Activated CD4-positive, alpha-beta memory T cell treated with anti-CD3 and anti-CD28 coated beads for 36 hours (primary cell): ENCODE results near the gene HOXB9. TPM values are rescaled to one million over a fixed set of nuclear protein-coding genes. Genes with fewer than 3 reads are reported as not detected.
A peak's percentile ranks its signal among the peaks of the same experiment; 100 is the strongest.

Source experiments
- CTCF ChIA-PET: fragments of 350-600 bp; sonication (Branson Sonifier 250); formaldehyde crosslinking; loops from one replicate; lab custom pipeline; 2021; ENCODE audit warnings: antibody characterized with exemption, inconsistent platforms; lab: Charles Lee
- POLR2A ChIA-PET: fragments of 350-600 bp; sonication (Branson Sonifier 250); formaldehyde crosslinking; loops from one replicate; lab custom pipeline; 2021; ENCODE audit warnings: antibody characterized with exemption; lab: Charles Lee
- DNase-seq: peaks from one replicate; pipeline ENCODE4 v3.0.0-alpha.2; 2020
- H3K27ac Mint-ChIP-seq: one replicate; pipeline ENCODE4 v1.8.0; 2021; ENCODE audit warnings: mixed read lengths
- H3K27me3 Mint-ChIP-seq: one replicate; pipeline ENCODE4 v1.8.0; 2021; ENCODE audit warnings: mixed read lengths
- H3K36me3 Mint-ChIP-seq: one replicate; pipeline ENCODE4 v1.8.0; 2021; ENCODE audit warnings: mixed read lengths
- H3K4me1 Mint-ChIP-seq: one replicate; pipeline ENCODE4 v1.8.0; 2021; ENCODE audit warnings: low read depth, mixed read lengths
- H3K4me3 Mint-ChIP-seq: one replicate; pipeline ENCODE4 v1.8.0; 2021; ENCODE audit warnings: mild to moderate bottlenecking, mixed read lengths
- H3K9me3 Mint-ChIP-seq: one replicate; pipeline ENCODE4 v1.8.0; 2021; ENCODE audit warnings: mixed read lengths
- intact Hi-C: fragments of 100-400 bp; cut with micrococcal nuclease; formaldehyde crosslinking; loops from one replicate; pipeline ENCODE4 v1.15.1; 2023
- total RNA-seq, 2 experiments: library from RNA; stranded (reverse); gene quantifications; one replicate each; pipeline ENCODE4 v1.2.3, GENCODE V29; 2021

The HOXB9 gene
- total RNA-seq, 2 experiments from 2014 or later, result 1.4 to 1.5 TPM

DNA sequence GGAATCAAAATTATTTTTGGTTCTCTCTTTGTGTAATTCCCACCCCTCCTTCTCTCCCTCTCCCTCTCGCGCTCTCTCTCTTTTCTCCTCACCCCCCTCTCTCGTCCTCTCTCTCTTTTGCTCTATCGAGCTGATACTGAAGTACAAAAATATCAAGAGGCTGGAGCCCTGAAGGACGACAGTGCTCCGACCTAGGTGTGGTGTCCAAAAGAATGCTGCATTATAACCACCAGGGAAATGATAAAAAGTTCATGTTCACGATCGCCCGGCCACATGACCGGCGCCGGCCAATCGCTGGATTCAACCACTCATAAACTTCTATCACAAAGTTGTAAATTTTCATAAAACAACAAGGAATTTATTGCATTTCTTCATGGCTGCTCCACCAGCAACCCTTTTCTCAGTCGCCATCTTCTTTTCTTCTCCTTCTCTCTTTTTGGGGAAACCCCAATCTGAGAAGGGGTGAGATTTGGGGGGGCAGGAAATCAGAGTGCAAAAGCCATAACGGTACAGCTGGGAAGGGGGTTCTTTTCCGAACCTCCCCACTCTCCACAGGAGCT is 21.3 kb downstream of the HOXB9 start, which contains the start of gene HOXB6:
Gene HOXB6 (minus strand): TSS at position 217 of the 560 bp plus-strand sequence. CDS start 6,836 bp downstream, outside the sequence.
- no peaks in the 10 kb centered on the region for H3K36me3 Mint-ChIP-seq
- CTCF ChIA-PET, result interaction anchor here (0.9 kb wide), 1 partner anchor 36 kb away, joined by 3 read pairs; no protein-coding TSS in a partner anchor
- no peaks in the 10 kb centered on the region for H3K9me3 Mint-ChIP-seq
- peaks cover 6% of the 10 kb centered on the region for H3K4me1 Mint-ChIP-seq
- intact Hi-C loops, result no loop called here
- peaks cover 75% of the 10 kb centered on the region for H3K27me3 Mint-ChIP-seq
- no peak within 1 kb of the TSS for H3K27ac Mint-ChIP-seq
- peak within 1 kb of the TSS; percentile 30 for H3K4me3 Mint-ChIP-seq
- no peak for DNase-seq
- POLR2A ChIA-PET, result no interaction called here

DNA sequence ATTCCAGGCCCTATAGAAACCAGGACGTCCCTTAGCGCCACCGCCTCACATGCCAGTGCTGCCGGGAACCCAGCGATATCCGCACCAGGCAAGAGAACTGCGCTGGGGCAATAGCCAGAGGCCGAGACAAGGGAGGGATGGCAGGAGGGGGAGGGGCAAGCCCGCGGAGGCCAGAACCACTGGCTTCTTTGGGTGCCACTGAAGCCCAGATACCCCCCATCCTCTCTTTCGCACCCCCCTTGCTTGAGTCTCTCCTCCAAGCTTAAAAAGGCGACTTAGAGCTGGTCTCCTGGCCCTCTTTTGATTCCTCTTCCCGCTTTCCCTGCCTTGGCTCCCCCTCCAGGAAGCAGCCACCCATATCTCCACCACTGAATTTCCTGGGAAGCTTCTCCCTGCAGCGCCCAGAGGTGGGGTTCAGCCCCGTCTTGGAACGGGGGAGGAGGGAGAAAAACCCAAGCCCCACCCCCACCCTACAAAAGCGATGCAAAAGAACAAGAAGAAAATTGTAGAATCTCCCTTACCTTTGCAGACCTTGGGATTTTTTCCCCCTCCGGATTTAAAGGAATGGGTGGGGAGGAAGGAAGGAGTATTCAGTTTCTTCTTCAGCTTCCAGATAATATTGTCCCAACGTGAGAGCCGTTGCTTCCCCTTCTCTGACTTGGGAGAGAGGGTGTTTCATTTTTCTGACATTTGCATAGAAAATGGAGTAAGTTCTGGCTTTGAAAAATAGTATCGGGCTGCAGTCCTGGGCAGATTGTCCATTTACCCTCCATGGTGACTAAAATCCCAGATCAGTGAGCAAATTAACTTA is 22.0 kb downstream of the HOXB9 start:
- peaks cover 77% of the 10 kb centered on the region for H3K27me3 Mint-ChIP-seq
- no peaks in the 10 kb centered on the region for H3K36me3 Mint-ChIP-seq
- ChIA-PET POLR2A (no interaction called here), CTCF (interaction anchor here (0.9 kb wide), 1 partner anchor 36 kb away, joined by 3 read pairs; no protein-coding TSS in a partner anchor)
- H3K4me1 Mint-ChIP-seq, result peaks cover 6% of the 10 kb centered on the region
- H3K9me3 Mint-ChIP-seq, result no peaks in the 10 kb centered on the region
- DNase-seq, result no peak
- no peak overlapping the region for H3K4me3 Mint-ChIP-seq
- no peak overlapping the region for H3K27ac Mint-ChIP-seq
- intact Hi-C loops, result no loop called here

DNA sequence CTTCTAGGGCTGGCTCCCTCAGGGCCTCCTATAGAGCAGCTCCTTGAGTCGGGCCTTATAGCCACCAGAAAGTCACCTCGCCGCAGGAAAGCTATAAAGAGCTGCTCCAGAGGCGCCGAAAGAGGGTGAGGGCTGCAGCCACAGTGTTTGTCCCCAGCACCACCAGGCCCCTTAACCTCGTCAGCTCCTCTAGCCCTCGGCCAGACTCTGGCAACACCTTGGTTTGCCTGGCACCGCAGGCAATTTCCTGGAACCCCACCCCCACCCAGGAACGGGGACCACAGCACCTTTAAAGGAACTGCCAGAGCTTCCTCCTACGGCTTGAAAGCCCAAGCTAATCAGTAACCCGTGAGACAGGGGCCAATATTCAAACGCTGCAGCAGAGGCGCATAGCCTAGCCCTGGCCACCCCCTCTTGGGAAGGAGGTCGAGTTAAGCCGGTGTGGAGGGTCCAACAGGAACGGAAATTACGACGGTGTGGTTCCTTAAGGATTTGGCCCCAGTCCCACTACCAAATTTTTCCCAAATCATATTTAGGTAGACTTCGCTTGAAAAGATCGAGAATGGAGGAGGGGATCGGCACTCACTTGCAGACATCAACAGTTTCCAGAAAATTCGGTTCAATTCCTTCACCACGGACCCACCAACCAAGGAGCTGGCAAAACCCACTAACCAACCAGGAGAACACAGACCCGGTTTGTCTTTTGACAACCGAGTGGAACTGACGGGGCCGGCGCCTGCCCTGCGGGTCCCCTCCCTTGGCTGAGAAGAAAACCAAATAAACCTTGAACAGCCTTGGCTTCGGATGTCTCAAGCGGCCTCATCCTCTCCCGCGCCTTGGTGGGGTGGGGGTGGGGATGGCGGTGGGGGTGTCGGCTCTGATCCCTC is 24.4 kb downstream of the HOXB9 start:
- Mint-ChIP-seq H3K9me3 (no peaks in the 10 kb centered on the region), H3K4me3 (peak overlapping the region; percentile 3), H3K4me1 (peaks cover 24% of the 10 kb centered on the region), H3K27ac (no peak overlapping the region), H3K36me3 (no peaks in the 10 kb centered on the region), H3K27me3 (peaks cover 85% of the 10 kb centered on the region)
- DNase-seq, result no peak
- ChIA-PET CTCF (interaction anchor here (0.6 to 2.3 kb wide), 8 partner anchors 14 to 396 kb away, joined by 3 to 11 read pairs (median 4); no protein-coding TSS in a partner anchor), POLR2A (no interaction called here)
- intact Hi-C loops, result no loop called here

DNA sequence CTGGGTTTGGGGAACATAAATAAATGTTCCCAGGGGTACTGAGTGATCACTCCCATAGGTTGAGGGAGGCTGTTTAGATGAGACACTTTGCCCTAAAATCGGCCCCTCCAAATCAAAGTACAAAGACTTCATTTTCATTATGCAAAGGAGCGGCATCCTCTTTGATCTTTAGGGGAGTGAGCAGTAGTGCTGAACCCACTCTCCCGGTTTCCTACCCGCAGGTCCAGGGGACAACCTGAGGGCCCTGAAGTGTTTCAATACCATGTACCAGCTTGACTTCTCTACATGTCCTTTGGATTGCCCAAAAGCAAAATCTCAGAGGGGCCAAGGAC is 25.0 kb downstream of the HOXB9 start:
- ChIA-PET CTCF (interaction anchor here (0.6 to 2.3 kb wide), 8 partner anchors 13 to 395 kb away, joined by 3 to 11 read pairs (median 4); no protein-coding TSS in a partner anchor), POLR2A (no interaction called here)
- intact Hi-C loops, result no loop called here
- no peak overlapping the region for H3K27ac Mint-ChIP-seq
- no peaks in the 10 kb centered on the region for H3K9me3 Mint-ChIP-seq
- H3K36me3 Mint-ChIP-seq, result no peaks in the 10 kb centered on the region
- no peak overlapping the region for H3K4me3 Mint-ChIP-seq
- DNase-seq, result no peak
- peaks cover 30% of the 10 kb centered on the region for H3K4me1 Mint-ChIP-seq
- peaks cover 86% of the 10 kb centered on the region for H3K27me3 Mint-ChIP-seq

- no peak for DNase-seq
- ChIA-PET POLR2A (no interaction called here), CTCF (interaction anchor here (0.6 to 2.3 kb wide), 8 partner anchors 12 to 340 kb away, joined by 3 to 11 read pairs (median 4); no protein-coding TSS in a partner anchor)
- H3K9me3 Mint-ChIP-seq, result no peaks in the 10 kb centered on the region
- intact Hi-C loops, result no loop called here
- no peak overlapping the region for H3K27ac Mint-ChIP-seq
- H3K36me3 Mint-ChIP-seq, result no peaks in the 10 kb centered on the region
- peaks cover 85% of the 10 kb centered on the region for H3K27me3 Mint-ChIP-seq
- peaks cover 30% of the 10 kb centered on the region for H3K4me1 Mint-ChIP-seq
- no peak overlapping the region for H3K4me3 Mint-ChIP-seq
These were observed 25.7 kb downstream of the HOXB9 start for GRCh38 chr17:48600244-48601098.

DNA sequence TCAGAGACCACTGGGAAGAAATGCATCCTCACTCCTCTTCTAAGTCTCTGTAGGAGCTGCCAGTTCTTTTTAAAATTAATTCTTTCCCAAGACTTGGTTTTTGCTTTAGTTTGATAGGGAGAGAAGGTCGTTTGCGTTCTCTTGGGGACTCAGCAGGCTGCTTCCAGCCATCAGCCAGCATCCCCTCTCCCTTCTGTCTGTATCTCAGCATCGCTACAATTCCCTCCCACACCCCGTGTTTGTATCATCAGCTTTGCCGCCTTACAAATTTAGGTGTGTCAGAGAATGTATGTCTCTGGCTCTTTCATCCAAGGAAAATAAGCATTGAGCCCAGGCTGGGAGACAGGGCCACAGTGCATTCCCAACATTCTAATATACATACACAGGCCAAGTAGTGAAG is 26.8 kb downstream of the HOXB9 start:
- Mint-ChIP-seq H3K27ac (no peak overlapping the region), H3K9me3 (no peaks in the 10 kb centered on the region), H3K4me3 (no peak overlapping the region), H3K36me3 (no peaks in the 10 kb centered on the region), H3K27me3 (peaks cover 82% of the 10 kb centered on the region), H3K4me1 (peaks cover 27% of the 10 kb centered on the region)
- DNase-seq, result no peak
- ChIA-PET POLR2A (no interaction called here), CTCF (interaction anchor here (1.1 to 1.5 kb wide), 2 partner anchors 11 to 13 kb away, joined by 3 to 4 read pairs; no protein-coding TSS in a partner anchor)
- intact Hi-C loops, result no loop called here

- DNase-seq, result no peak
- Mint-ChIP-seq H3K4me1 (peaks cover 26% of the 10 kb centered on the region), H3K27ac (no peak overlapping the region), H3K4me3 (no peak overlapping the region), H3K36me3 (no peaks in the 10 kb centered on the region), H3K9me3 (no peaks in the 10 kb centered on the region), H3K27me3 (peaks cover 80% of the 10 kb centered on the region)
- ChIA-PET POLR2A (no interaction called here), CTCF (interaction anchor here (1.5 kb wide), 1 partner anchor 14 kb away, joined by 4 read pairs; no protein-coding TSS in a partner anchor)
- intact Hi-C loops, result no loop called here
These were observed 27.4 kb downstream of the HOXB9 start for GRCh38 chr17:48598736-48599135.

GRCh38 chr17:48597778-48598631 is 28.2 kb downstream of the HOXB9 start:
- peak; percentile 40 for DNase-seq
- H3K36me3 Mint-ChIP-seq, result no peaks in the 10 kb centered on the region
- peaks cover 79% of the 10 kb centered on the region for H3K27me3 Mint-ChIP-seq
- peak overlapping the region; percentile 72 for H3K4me3 Mint-ChIP-seq
- no peaks in the 10 kb centered on the region for H3K9me3 Mint-ChIP-seq
- ChIA-PET CTCF (interaction anchor here (1.5 kb wide), 1 partner anchor 15 kb away, joined by 4 read pairs; no protein-coding TSS in a partner anchor), POLR2A (no interaction called here)
- intact Hi-C loops, result loop anchor here (2.0 kb wide), 1 partner anchor 15 kb away; no protein-coding TSS in a partner anchor
- peaks cover 27% of the 10 kb centered on the region for H3K4me1 Mint-ChIP-seq
- H3K27ac Mint-ChIP-seq, result no peak overlapping the region

- Mint-ChIP-seq H3K4me1 (peaks cover 30% of the 10 kb centered on the region), H3K4me3 (peak overlapping the region; percentile 72), H3K9me3 (no peaks in the 10 kb centered on the region), H3K36me3 (no peaks in the 10 kb centered on the region), H3K27ac (no peak overlapping the region), H3K27me3 (peaks cover 78% of the 10 kb centered on the region)
- ChIA-PET POLR2A (no interaction called here), CTCF (interaction anchor here (6.0 kb wide), 1 partner anchor 264 kb away, joined by 94 read pairs; no protein-coding TSS in a partner anchor)
- intact Hi-C loops, result loop anchor here (2.0 kb wide), 1 partner anchor 15 kb away; no protein-coding TSS in a partner anchor
- DNase-seq, result no peak
These were observed 28.7 kb downstream of the HOXB9 start for GRCh38 chr17:48597528-48597777.

DNA sequence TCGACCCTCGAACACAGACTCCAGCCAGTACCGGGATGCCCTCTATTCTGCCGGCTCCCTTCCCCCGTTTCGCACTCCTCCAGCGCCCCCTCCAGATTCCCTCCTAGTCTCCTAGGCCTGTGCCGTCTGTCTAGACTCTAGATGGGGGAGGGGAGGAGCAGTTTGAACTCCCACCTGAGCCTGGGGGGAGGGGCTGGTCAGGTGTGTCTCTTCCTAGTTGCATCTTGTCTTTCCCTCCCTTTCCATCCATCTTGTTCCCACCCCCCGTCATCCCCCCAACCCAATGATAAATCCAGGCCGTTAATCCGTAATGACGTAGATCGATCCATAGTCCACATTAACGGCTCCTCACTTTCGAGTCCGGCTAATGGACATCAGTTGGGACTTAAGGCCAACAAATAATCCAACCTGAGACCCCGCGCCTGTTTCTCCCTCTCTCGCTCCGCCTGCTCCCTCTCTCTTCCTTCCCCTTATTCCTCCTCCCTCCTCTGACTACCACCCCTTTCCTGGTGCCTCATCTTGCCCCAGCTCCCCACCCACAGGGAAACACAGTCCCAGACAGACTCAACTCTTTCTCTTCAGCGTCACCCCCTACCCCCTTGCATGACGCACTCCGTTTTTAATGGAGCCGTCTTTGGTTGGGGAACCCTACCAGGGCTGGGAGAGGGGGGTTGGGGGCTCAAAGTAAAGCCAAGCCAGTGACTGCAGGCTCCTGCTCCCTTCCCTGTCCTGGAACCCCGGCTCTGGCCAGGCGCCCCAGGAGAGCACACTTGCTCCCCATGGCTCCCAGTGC is 29.2 kb downstream of the HOXB9 start:
- Mint-ChIP-seq H3K9me3 (no peaks in the 10 kb centered on the region), H3K36me3 (no peaks in the 10 kb centered on the region), H3K27me3 (peaks cover 78% of the 10 kb centered on the region), H3K27ac (no peak overlapping the region), H3K4me3 (peak overlapping the region; percentile 72), H3K4me1 (peaks cover 29% of the 10 kb centered on the region)
- DNase-seq, result no peak
- CTCF ChIA-PET, result interaction anchor here (1.0 to 6.0 kb wide), 9 partner anchors 14 to 373 kb away, joined by 3 to 94 read pairs (median 5); no protein-coding TSS in a partner anchor
- POLR2A ChIA-PET, result no interaction called here
- intact Hi-C loops, result loop anchor here (2.0 kb wide), 1 partner anchor 16 kb away; no protein-coding TSS in a partner anchor
